ENCODE data around the gene SCAPER.
"Not testable (repeated sequence)": the region's sequence is repeated elsewhere in the genome, so short reads cannot be mapped to it uniquely, and the experiment has no call there.

SCAPER gene

GRCh38 chr15:76492538-76492937 lies 412.6 kb downstream of the SCAPER start:
- DNase-seq (ENCODE audit: low read depth, low spot score), result no peak

GRCh38 chr15:76483752-76484151 lies 421.4 kb downstream of the SCAPER start:
- DNase-seq (ENCODE audit: low read depth, low spot score), result no peak

DNA sequence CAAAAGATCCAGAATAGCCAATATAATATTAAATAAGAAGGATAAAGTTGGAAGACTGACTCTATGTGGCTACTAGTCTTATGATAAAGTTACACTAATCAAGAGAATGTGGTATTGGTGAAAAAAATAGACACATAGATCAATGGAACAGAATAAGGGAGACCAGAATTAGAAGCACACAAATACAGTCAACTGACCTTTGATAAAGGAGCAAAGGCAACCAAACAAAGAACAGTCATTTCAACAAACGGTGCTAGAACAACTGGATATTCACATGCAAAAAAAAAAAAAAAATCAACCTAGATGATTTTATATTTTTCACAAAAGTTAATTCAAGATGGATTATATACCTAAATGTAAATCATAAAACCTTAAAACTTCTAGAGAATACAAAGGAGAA lies 422.1 kb downstream of the SCAPER start:
- DNase-seq (ENCODE audit: low read depth, low spot score), result no peak

DNA sequence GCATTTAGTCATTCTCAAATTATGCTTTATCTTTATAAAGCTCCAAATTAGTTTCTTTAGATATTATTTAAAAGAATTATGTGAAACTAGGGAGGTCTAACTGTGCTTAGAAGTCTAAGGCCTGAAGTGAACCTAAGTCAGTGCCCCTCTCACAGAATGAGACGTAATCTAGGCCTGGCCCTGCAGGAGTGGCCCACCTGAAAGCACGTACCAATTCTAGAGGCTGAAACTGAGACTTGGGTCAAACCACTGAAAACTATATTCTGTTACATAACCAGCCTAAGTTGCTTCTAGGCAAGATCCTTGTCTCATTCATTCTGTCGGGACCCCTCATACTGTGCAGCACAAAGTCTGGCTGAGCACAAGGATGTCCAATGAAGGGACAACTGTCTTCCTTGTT lies 424.9 kb downstream of the SCAPER start:
- no peak for DNase-seq (ENCODE audit: low read depth, low spot score)

DNA sequence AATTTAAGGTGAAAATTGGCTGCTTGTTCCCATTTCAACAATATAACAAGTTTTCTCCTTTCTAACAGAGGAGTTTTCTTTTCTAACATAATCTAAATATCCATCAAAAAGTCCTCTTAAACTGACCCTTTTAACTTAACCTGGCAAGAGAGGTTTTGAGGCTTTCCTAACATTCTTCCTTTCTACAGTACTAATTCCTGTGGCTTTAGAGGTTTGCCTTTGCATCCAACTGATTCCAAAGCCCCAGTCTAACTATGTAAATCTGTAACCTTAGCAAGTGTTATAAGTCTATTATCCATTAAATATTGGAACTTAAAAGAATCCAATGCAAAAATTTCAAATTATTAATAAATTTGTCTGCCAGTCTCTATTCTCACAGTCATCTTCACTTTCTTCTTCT lies 434.4 kb downstream of the SCAPER start:
- DNase-seq (ENCODE audit: low read depth, low spot score), result no peak

GRCh38 chr15:76468722-76469121 lies 436.4 kb downstream of the SCAPER start:
- no peak for DNase-seq (ENCODE audit: low read depth, low spot score)

GRCh38 chr15:76467136-76467535 lies 438.0 kb downstream of the SCAPER start:
- DNase-seq (ENCODE audit: low read depth, low spot score), result no peak

- DNase-seq (ENCODE audit: low read depth, low spot score), result no peak
These were observed 439.4 kb downstream of the SCAPER start for GRCh38 chr15:76465728-76466127.

DNA sequence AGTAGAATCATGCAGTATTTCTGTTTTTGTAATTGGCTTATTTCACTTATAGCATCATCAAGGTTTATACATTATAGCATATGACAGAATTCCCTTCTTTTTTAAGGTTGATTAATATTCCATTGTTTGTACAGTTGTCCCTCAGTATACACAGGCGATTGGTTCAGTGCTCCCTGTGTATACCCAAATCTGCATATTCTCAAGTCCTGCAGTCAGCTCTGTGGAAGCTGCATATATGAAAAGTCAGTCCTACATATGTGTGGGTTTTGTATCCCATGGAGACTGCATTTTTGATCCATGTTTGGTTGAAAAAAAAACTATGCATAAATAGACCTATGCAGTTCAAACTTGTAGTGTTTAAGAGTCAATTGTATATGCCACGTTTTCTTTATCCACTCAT lies 440.9 kb downstream of the SCAPER start:
- DNase-seq (ENCODE audit: low read depth, low spot score), result no peak

DNA sequence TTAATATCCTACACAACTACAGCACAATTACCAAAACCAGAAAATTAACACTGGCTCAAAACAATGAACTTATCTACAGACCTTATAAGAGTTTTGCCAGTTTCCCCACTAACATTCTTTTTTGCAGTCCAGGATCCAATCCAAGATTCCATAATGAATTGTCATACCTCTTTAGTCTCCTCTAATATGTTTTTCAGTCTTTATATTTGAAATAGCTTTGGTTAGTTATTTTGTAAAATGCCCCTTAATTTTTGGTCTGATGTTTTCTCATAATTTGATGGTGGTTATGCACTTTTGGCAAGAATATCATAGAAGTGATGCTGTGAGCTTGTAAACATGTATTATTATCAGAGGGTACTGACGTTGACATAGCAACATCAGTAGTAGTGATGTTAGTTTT lies 444.3 kb downstream of the SCAPER start:
- DNase-seq (ENCODE audit: low read depth, low spot score), result no peak

- no peak for DNase-seq (ENCODE audit: low read depth, low spot score)
These were observed 444.8 kb downstream of the SCAPER start for GRCh38 chr15:76460347-76460746.

DNA sequence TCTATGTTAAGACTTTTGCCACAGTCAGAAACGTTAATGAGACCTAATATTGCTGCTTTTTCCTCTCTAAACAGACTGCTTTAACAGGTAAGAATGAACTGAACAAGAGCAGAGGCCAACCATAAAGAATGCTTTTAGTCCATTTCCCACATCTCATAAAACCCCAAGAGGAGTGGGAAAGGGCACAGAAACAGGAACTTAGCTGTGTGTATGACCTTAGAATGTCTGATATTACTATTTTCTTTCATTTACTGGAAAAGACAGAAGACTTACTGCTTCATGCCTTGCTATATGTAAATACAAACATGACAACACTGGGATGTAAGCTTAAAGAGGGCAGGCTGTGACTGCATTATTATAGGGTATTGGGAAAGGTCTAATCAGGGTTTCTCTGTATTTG lies 453.6 kb downstream of the SCAPER start:
- DNase-seq (ENCODE audit: low read depth, low spot score), result no peak

DNA sequence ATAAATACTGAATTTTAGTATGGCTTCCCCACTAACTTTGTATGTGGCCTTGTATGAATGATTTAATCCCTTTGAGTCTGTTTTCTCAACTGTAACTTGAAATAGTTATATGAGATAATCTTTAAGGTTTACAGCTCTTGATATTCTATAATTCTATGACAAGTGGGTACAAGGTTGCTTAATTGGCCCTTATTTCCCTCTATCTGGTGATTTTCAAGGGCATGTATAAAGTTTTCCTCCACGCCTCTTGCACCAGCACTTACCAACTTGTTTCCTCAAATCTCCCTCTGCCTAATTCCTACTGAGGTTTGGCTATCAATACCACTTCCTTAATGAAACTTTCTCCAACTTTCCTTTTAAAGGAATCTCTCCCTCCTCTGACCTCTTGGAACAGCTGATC lies 455.7 kb downstream of the SCAPER start:
- DNase-seq (ENCODE audit: low read depth, low spot score), result no peak

- DNase-seq (ENCODE audit: low read depth, low spot score), result no peak
These were observed 456.4 kb downstream of the SCAPER start for GRCh38 chr15:76448755-76449154.

- no peak for DNase-seq (ENCODE audit: low read depth, low spot score)
These were observed 457.3 kb downstream of the SCAPER start for GRCh38 chr15:76447728-76448441.

DNA sequence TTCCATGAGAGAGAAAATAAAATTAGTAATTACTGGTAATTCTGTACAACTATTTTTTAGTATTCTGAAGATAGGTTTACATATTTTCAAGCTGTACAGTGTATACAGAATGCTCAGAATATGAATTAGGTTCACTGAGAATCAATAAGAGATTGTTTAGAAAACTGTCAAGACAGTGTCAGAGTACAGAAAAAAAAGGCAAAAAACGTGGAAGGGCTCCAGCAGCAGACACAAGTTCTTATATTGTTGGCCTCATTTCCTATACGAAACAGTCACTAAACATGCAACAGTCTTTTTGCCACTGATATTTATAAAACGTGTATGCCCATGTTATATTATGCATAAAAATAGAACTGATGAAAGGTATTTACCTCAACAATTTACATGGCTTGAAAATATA lies 464.7 kb downstream of the SCAPER start:
- DNase-seq (ENCODE audit: low read depth, low spot score), result no peak

DNA sequence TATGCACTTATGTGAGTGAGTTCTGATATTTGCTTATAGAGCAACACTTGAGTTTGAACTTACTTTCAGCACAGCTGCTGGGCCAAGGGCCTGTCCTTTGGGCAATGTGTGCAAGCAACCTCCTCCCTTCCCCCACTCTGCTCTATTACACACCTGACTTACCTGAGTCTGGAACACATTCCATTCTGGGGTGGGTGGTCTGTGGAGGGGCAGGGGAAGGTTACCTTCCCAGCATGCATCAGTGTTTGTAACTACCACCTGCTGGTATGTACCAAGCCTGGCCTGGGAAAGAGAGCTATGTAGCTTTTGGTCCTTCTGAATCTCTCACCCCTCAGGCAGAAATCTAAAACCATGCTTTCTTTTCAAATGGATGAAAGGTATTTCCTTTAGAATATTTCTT lies 465.6 kb downstream of the SCAPER start:
- no peak for DNase-seq (ENCODE audit: low read depth, low spot score)

DNA sequence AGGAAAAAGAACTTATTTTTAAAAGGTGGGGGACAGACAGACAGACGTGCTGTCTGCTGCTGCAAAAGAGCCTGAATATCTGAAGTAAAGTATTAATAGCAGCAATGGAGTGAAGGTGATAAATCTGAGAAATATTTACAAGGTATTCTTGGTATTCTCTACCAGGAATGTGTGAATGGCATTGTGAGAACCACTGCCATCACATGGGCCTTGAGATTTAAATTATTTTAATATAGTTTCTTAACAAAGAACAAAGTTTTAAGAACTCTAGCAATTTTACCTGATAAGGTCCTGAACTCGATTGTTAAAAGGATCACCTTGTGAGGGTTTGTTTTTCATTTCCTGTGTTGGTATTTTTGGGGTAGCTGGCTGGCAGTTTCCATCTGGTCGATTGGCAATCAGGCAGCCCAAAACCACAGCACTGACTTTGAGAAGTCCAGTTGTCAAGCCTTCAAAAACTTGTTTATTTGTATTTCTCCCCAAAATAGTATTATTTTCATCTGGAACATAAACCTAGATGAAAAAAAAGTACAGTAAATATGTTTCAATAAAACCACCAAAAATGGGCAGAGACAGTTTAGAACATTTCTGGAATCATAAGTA lies 471.2 kb downstream of the SCAPER start:
- no peak for DNase-seq (ENCODE audit: low read depth, low spot score)

GRCh38 chr15:76433036-76433435 lies 472.1 kb downstream of the SCAPER start:
- DNase-seq (ENCODE audit: low read depth, low spot score), result not testable (repeated sequence)

- no peak for DNase-seq (ENCODE audit: low read depth, low spot score)
These were observed 472.5 kb downstream of the SCAPER start for GRCh38 chr15:76432604-76433003.

GRCh38 chr15:76431971-76432370 lies 473.2 kb downstream of the SCAPER start:
- DNase-seq (ENCODE audit: low read depth, low spot score), result no peak

- DNase-seq (ENCODE audit: low read depth, low spot score), result not testable (repeated sequence)
These were observed 474.4 kb downstream of the SCAPER start for GRCh38 chr15:76430711-76431110.

GRCh38 chr15:76429661-76430060 lies 475.5 kb downstream of the SCAPER start:
- no peak for DNase-seq (ENCODE audit: low read depth, low spot score)

GRCh38 chr15:76426941-76427340 lies 478.2 kb downstream of the SCAPER start:
- DNase-seq (ENCODE audit: low read depth, low spot score), result no peak
